Esophagus squamous epithelium (tissue), 4 donors: Measurements from ENCODE around the gene RUNDC3A.

Experiments
- CTCF ChIP-seq, 6 experiments: fragments of 450-650 bp in 4 of 6; fragments of 200-600 bp in 2 of 6; sonication (generic) in 2 of 6; IDR thresholded peaks; one replicate each; pipeline ENCODE4 v1.5.1; 2016 to 2019; ENCODE audit warnings: antibody characterized with exemption in 6 of 6, mild to moderate bottlenecking in 4 of 6, moderate library complexity in 4 of 6
- POLR2A ChIP-seq, 4 donors: fragments of 450-650 bp; IDR thresholded peaks; one replicate each; pipeline ENCODE4 v1.6.1; 2017; ENCODE audit warnings: antibody characterized with exemption in 4 of 4, mild to moderate bottlenecking in 4 of 4, moderate library complexity in 3 of 4

DNA sequence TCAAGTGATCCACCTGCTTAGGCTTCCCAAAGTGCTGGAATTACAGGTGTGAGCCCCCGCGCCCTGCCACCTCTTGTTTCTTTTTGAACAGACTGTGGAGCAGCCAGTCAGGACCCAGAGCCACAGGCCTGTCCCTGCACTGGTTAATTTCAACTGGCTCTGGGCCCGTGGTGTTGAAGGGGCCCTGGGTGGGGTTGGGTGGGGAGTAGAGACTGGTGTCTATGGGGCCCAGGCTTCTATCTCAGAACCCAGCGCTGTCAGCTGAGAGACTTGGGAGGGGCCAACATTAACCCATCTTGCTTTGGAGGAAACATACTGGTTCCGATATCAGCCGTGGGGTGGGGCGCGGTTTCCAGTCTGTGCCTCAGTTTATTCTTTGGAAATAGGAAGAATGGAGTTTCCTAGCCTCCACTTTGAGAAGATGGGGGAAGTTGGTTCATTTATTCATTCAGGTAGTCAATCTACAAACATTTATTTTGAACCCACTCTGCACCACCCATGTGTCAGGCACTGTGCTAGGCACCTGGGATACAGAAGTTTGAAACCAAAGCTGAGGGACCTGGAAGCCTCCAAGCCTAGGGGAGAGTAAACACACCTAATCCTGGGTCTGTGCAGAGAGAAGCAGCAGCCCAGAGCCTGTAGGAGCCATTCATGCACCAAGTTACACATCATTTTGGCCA is 24.9 kb upstream of the RUNDC3A start:
- no peak for TF ChIP-seq CTCF (IDR thresholded peaks at IDR 0.05)
- no peak for TF ChIP-seq POLR2A (IDR thresholded peaks at IDR 0.05)
